Measurements from ENCODE around the gene RMI1. TPM values are rescaled to one million over a fixed set of nuclear protein-coding genes. Genes with fewer than 3 reads are reported as not detected.
"Not testable (repeated sequence)": the region's sequence is repeated elsewhere in the genome, so short reads cannot be mapped to it uniquely, and the experiment has no call there.

Gene RMI1
- total RNA-seq, 1 donor from 2014 or later: 0.21 TPM

- no peak overlapping the region for H3K27ac ChIP-seq
- no peaks in the 10 kb centered on the region for H3K27me3 ChIP-seq
- TF ChIP-seq, protein P1, sequence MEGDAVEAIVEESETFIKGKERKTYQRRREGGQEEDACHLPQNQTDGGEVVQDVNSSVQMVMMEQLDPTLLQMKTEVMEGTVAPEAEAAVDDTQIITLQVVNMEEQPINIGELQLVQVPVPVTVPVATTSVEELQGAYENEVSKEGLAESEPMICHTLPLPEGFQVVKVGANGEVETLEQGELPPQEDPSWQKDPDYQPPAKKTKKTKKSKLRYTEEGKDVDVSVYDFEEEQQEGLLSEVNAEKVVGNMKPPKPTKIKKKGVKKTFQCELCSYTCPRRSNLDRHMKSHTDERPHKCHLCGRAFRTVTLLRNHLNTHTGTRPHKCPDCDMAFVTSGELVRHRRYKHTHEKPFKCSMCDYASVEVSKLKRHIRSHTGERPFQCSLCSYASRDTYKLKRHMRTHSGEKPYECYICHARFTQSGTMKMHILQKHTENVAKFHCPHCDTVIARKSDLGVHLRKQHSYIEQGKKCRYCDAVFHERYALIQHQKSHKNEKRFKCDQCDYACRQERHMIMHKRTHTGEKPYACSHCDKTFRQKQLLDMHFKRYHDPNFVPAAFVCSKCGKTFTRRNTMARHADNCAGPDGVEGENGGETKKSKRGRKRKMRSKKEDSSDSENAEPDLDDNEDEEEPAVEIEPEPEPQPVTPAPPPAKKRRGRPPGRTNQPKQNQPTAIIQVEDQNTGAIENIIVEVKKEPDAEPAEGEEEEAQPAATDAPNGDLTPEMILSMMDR (IDR thresholded peaks at IDR 0.05): no peak
- H3K4me1 ChIP-seq: no peaks in the 10 kb centered on the region
- intact Hi-C loops (cut with DNase I): loop anchor here (5.0 kb wide), 1 partner anchor 238 kb away; no protein-coding TSS in a partner anchor
- H3K4me3 ChIP-seq: no peak overlapping the region
- no peaks in the 10 kb centered on the region for H3K9me3 ChIP-seq
- no peak for DNase-seq (ENCODE audit: low spot score in 2 of 2)
- peaks cover 0 to 10% of the 10 kb centered on the region in 2 donors for H3K36me3 ChIP-seq
Measured at GRCh38 chr9:83934569-83935275, 45.9 kb upstream of the RMI1 start.

- DNase-seq (ENCODE audit: low spot score in 2 of 2): no peak
- intact Hi-C loops (cut with DNase I): loop anchor here (5.0 kb wide), 1 partner anchor 237 kb away; no protein-coding TSS in a partner anchor
- Histone ChIP-seq H3K27me3 (no peaks in the 10 kb centered on the region), H3K36me3 (peaks cover 0 to 13% of the 10 kb centered on the region in 2 donors), H3K4me1 (no peaks in the 10 kb centered on the region), H3K9me3 (no peaks in the 10 kb centered on the region), H3K4me3 (no peak overlapping the region), H3K27ac (no peak overlapping the region)
- TF ChIP-seq, protein P1 (IDR thresholded peaks at IDR 0.05): no peak
Measured at GRCh38 chr9:83935276-83935935, 45.2 kb upstream of the RMI1 start.

GRCh38 chr9:83936523-83936922 lies 44.1 kb upstream of the RMI1 start:
- H3K9me3 ChIP-seq: no peaks in the 10 kb centered on the region
- no peak overlapping the region for H3K4me3 ChIP-seq
- H3K36me3 ChIP-seq: peaks cover 0 to 24% of the 10 kb centered on the region in 2 donors
- DNase-seq (ENCODE audit: low spot score in 2 of 2): no peak
- intact Hi-C loops (cut with DNase I): loop anchor here (5.0 kb wide), 1 partner anchor 236 kb away; no protein-coding TSS in a partner anchor
- no peak overlapping the region for H3K27ac ChIP-seq
- TF ChIP-seq, protein P1 (IDR thresholded peaks at IDR 0.05): no peak
- H3K4me1 ChIP-seq: no peaks in the 10 kb centered on the region
- H3K27me3 ChIP-seq: no peaks in the 10 kb centered on the region

DNA sequence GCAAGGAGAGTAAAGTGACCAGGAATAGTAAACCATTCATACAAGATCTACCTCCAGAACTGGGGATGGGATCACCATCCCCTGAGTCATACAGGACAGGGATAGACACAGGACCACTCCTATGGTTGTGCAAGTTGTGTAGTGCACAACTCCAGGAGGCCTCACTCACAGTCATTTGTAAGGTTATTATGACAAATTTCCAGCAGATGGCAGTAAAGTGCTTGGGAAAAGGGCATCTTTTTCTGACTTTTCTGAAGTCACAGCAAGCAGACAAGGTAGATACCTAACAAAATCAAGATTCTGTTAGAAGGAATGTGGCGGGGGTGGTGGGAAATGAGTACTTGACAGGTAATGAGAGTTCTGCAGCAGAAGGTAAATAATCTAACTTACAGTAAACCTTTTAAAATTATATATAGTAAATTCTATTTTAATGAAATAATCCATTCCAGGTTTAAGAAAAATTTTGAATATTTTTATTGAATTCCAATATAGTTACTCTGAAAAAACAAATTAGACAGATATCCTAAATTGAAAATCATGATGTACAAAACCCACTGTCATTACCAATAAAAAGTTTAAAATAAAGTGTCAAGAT lies 42.6 kb upstream of the RMI1 start:
- Histone ChIP-seq H3K9me3 (no peaks in the 10 kb centered on the region), H3K27me3 (no peaks in the 10 kb centered on the region), H3K4me3 (no peak overlapping the region), H3K27ac (no peak overlapping the region), H3K4me1 (no peaks in the 10 kb centered on the region), H3K36me3 (peaks cover 0 to 32% of the 10 kb centered on the region in 2 donors)
- no peak for DNase-seq (ENCODE audit: low spot score in 2 of 2)
- TF ChIP-seq, protein P1 (IDR thresholded peaks at IDR 0.05): peak; percentile 37 to 66 (median 38)
- intact Hi-C loops (cut with DNase I): loop anchor here (1.0 to 5.0 kb wide), 3 partner anchors 234 to 377 kb away; no protein-coding TSS in a partner anchor

- peaks cover 15 to 43% of the 10 kb centered on the region in 2 donors for H3K36me3 ChIP-seq
- no peaks in the 10 kb centered on the region for H3K27me3 ChIP-seq
- no peaks in the 10 kb centered on the region for H3K9me3 ChIP-seq
- H3K4me3 ChIP-seq: no peak overlapping the region
- H3K27ac ChIP-seq: no peak overlapping the region
- intact Hi-C loops (cut with DNase I): no loop called here
- no peak for DNase-seq (ENCODE audit: low spot score in 2 of 2)
- TF ChIP-seq, protein P1 (IDR thresholded peaks at IDR 0.05): no peak
- no peaks in the 10 kb centered on the region for H3K4me1 ChIP-seq
Measured at GRCh38 chr9:83940590-83941303, 39.9 kb upstream of the RMI1 start.

DNA sequence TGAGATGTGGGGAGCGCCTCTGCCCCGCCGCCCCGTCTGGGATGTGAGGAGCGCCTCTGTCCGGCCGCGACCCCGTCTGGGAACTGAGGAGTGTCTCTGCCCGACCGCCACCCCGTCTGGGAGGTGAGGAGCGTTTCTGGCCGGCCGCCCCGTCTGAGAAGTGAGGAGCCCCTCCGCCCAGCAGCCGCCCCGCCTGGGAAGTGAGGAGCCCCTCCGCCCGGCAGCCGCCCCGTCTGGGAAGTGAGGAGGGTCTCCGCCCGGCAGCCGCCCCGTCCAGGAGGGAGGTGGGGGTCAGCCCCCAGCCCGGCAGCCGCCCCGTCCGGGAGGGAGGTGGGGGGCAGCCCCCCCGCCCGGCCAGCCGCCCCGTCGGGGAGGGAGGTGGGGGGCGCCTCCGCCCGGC lies 32.5 kb upstream of the RMI1 start:
- H3K4me1 ChIP-seq; DNase-seq (ENCODE audit: low spot score in 2 of 2); H3K27me3 ChIP-seq; H3K9me3 ChIP-seq; H3K4me3 ChIP-seq; intact Hi-C loops (cut with DNase I); H3K27ac ChIP-seq: not testable (repeated sequence)
- H3K36me3 ChIP-seq: peaks cover 24 to 30% of the 10 kb centered on the region in 2 donors
